Adrenal gland (tissue), 5 donors: ENCODE measurements around the gene CALD1.

Experiments used
- CTCF ChIP-seq, 6 experiments: fragments of 450-650 bp in 4 of 6; fragments of 200-600 bp in 2 of 6; sonication (generic) in 1 of 6; IDR thresholded peaks; 1 replicate in 5 of 6; 2 replicates in 1 of 6; pipeline versions ENCODE4 v1.5.1 to v1.8.0; 2016 to 2021; ENCODE audit warnings: antibody characterized with exemption in 6 of 6, mild to moderate bottlenecking in 2 of 6, moderate library complexity in 1 of 6
- POLR2A ChIP-seq, 2 donors: fragments of 450-650 bp; IDR thresholded peaks; one replicate each; pipeline ENCODE4 v1.6.1; 2017; ENCODE audit warnings: antibody characterized with exemption in 2 of 2, mild to moderate bottlenecking in 2 of 2, moderate library complexity in 1 of 2
- donor health status: DM: no; HTN: no; CAD: no.

GRCh38 chr7:134771889-134772288 is 7.5 kb upstream of the CALD1 start:
- TF ChIP-seq POLR2A (IDR thresholded peaks at IDR 0.05) (no peak), CTCF (IDR thresholded peaks at IDR 0.05) (no peak)
